LNCAP (cell line): ENCODE measurements around the gene APPL2.

ENCODE experiments used
- TF ChIP-seq, protein P1 (sequence below): fragments of 450-650 bp; IDR thresholded peaks from 2 replicates; pipeline ENCODE4 v1.5.1; 2017; ENCODE audit warnings: mild to moderate bottlenecking

Gene APPL2, protein sequence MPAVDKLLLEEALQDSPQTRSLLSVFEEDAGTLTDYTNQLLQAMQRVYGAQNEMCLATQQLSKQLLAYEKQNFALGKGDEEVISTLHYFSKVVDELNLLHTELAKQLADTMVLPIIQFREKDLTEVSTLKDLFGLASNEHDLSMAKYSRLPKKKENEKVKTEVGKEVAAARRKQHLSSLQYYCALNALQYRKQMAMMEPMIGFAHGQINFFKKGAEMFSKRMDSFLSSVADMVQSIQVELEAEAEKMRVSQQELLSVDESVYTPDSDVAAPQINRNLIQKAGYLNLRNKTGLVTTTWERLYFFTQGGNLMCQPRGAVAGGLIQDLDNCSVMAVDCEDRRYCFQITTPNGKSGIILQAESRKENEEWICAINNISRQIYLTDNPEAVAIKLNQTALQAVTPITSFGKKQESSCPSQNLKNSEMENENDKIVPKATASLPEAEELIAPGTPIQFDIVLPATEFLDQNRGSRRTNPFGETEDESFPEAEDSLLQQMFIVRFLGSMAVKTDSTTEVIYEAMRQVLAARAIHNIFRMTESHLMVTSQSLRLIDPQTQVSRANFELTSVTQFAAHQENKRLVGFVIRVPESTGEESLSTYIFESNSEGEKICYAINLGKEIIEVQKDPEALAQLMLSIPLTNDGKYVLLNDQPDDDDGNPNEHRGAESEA

DNA sequence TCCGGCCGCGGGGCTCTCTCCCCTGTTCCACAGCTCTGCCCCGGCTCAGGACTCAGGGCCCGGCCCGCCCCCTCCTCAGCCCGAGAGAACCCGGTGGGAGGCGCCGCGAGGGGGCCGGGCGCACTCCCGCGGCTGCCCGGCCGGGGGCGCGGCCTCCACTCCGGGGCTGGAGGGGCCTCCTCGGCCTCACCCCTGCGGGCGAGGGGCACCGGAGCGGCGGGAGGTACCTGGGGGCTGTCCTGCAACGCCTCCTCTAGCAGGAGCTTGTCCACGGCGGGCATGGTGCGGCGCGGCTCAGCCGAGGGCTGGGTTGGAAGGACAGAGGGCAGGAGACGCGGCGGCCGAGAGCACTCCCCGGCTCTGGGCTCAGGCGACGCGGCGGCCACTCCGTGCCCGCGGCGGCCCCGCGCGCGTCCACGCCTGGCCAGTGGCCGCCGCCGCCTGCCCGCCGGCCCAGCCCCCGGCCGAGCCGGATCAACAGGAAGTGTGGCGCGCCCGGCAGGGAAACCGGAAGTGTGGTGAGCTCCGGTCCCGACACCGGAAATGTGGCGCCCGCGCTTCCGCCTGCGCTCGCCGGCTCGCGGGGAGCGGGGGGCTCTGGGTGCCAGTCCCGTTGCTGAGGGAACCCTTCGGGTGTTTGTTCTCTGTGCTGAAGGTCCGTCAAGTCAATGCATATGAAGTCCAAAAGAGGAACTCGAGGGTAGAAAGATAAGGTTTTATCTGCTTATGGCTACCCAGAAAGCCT lies at the start of gene APPL2:
APPL2 (minus strand) TSS at position 443 of the 745 bp plus-strand sequence; CDS start at position 281, 162 bp downstream.
- TF ChIP-seq, protein P1, sequence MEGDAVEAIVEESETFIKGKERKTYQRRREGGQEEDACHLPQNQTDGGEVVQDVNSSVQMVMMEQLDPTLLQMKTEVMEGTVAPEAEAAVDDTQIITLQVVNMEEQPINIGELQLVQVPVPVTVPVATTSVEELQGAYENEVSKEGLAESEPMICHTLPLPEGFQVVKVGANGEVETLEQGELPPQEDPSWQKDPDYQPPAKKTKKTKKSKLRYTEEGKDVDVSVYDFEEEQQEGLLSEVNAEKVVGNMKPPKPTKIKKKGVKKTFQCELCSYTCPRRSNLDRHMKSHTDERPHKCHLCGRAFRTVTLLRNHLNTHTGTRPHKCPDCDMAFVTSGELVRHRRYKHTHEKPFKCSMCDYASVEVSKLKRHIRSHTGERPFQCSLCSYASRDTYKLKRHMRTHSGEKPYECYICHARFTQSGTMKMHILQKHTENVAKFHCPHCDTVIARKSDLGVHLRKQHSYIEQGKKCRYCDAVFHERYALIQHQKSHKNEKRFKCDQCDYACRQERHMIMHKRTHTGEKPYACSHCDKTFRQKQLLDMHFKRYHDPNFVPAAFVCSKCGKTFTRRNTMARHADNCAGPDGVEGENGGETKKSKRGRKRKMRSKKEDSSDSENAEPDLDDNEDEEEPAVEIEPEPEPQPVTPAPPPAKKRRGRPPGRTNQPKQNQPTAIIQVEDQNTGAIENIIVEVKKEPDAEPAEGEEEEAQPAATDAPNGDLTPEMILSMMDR = peak; percentile 47

DNA sequence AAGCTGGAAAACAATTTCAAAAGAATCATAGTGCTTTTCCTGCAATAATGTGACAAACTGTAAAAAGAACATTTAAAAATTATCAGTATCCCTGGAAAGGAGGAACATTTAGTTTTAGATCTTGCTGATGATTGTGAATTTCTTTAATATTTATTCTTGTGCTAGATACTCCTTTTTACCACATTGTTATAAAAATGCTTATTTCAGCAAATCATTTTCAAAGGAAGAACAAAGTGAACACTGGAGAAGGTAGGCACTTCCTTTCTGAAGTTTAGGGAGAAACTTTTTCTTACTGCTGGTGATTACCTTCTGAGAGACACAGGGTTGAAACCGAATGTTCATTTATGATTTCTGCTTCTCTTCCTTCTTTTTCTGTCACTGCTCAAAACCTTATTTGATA lies 49.4 kb upstream of the APPL2 start:
- TF ChIP-seq, protein P1 = no peak

DNA sequence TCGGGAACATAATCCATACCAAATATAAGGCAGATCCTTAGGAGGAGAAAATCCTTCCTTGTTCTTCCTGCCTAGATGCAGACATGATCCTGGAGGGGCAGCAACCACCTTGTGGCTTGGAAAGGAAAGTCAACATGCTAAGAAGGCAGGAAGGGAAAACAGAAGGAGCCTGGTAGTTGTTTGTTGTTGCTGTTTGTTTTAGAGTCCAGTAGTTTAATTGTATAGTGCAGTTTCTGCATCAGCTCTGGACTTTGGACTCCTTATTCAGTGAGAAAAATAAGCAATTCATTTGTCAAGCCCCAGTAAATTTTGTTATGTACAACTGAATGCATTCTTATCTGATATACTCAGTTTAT lies 45.7 kb upstream of the APPL2 start:
- TF ChIP-seq, protein P1 = no peak

DNA sequence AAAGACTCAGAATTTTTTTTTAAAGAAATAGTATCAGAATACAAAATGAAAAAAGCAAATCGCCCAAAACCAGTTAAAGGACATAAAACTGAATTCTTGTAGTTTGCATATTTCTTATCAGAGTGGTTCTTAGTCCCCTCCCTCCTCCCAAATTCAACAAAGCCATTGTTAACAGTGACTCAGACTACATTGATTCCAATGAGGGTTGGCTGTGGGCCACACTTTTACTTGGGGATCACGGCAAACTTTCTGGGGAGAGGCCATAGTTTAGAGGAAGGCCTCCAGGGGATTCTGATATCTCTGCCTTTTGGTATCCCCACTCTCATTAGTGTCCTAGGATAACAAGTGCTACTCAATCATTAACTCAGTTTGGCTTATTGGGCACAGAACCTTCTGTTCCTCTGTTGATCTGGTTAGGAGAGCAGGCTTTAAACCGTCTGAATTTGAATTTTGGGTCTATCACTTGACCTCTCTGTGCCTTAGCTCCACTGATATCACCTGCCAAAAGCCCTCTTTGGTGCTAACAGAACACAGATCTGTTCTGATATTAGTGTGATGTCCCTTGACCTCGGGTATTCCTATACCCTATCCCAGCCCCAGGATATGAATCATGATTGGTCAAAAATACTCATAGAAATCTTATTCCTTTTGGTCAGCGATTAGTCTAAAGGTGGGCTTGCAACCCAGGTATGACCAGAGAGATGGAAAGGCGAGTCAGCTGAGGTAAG lies 45.2 kb upstream of the APPL2 start:
- TF ChIP-seq, protein P1 = no peak

DNA sequence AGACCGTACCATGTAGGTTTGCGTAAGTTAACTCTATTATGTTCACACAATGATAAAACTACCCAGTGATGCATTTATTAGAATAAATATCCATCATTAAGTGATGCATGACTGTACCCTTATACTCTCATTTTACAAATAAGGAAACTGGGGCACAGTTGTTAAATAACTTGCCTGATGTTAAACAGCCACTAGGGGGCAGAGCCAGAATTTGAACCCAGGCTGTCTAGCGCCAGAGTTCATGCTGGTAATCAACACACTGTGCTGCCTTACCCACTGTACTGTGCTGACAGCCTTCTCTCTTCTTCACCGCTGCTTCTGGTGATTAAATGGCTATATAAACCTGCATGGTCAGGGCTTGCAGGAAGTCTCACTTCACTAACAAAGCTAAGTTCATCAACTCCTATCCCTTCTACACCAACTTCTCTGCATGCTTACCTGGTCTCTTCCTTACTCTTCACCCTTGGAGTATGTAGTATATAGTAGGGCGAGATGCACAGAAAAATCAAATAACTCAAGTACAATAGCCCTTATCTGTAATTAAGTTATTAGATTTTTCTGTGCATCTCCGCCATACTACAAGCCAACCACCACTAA lies 43.6 kb upstream of the APPL2 start:
- TF ChIP-seq, protein P1 = peak; percentile 59; the same call in 1 of the 2 replicates

DNA sequence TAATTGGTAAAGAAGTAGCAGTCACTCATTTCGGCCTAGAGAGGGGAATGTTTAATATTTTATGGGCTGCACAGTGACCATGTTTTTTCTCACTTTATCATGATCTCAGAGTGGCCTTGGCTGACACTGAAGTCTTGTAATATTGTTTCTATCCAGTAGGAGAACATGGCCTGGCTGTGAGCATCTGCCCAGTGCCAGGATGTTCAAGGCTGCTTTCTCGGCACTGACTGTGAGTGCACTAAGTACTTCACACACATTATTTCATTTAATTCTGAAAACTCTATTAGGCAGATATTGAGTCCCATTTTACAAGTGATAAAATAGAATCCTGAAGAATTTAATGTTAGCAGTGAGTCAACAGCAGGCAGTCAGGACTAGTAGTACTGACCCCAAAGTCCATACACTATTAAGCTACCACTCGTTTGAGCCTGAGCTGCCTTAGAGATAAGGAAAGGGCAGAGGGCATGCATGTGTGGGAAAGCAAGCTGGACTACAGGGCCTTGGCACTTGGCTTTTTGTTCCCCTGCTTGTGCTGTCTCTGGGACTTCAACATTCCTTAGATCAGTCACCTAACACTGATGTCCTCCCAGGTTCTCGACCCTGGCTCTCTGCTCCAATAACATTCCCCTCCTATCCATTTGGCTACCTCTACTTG lies 42.2 kb upstream of the APPL2 start:
- TF ChIP-seq, protein P1 = no peak
